SU-DHL-6 (cell line): ENCODE results near the gene MRPS5.

Experiments
- H2AFZ ChIP-seq: fragments of 200-600 bp; sonication (generic); 2 replicates; pipeline ENCODE4 v1.6.1; 2014; ENCODE audit warnings: low read depth, mild to moderate bottlenecking, moderate library complexity, mixed read lengths, antibody characterized with exemption, low read length; ENCODE audit not compliant: severe bottlenecking
- H3F3A ChIP-seq: fragments of 200-600 bp; shearing (Covaris generic); 2 replicates; pipeline ENCODE4 v1.6.0; 2016; ENCODE audit warnings: antibody characterized with exemption, mild to moderate bottlenecking; ENCODE audit not compliant: insufficient read depth
- H3K27ac ChIP-seq: fragments of 200-600 bp; sonication (generic); 2 replicates; pipeline ENCODE4 v1.5.1; 2016; ENCODE audit warnings: low read depth, mild to moderate bottlenecking, low read length, moderate library complexity, mixed read lengths
- H3K27me3 ChIP-seq: fragments of 200-600 bp; sonication (generic), shearing (Covaris generic); 2 replicates; pipeline ENCODE4 v1.6.0; 2014; ENCODE audit warnings: mild to moderate bottlenecking, low read length
- H3K36me3 ChIP-seq: fragments of 200-600 bp; sonication (generic); 2 replicates; pipeline ENCODE4 v1.6.1; 2014; ENCODE audit warnings: mild to moderate bottlenecking, low read length, mixed read lengths
- H3K4me2 ChIP-seq: fragments of 300-600, 200-600 bp; shearing (Covaris generic), sonication (generic); 2 replicates; pipeline ENCODE4 v1.6.0; 2014; ENCODE audit warnings: low read length, low read depth, mild to moderate bottlenecking; ENCODE audit not compliant: poor library complexity, severe bottlenecking
- H3K4me3 ChIP-seq: fragments of 200-600 bp; sonication (generic); 2 replicates; pipeline ENCODE4 v1.5.1; 2014; ENCODE audit warnings: antibody characterized with exemption, low read length, mild to moderate bottlenecking, mixed read lengths; ENCODE audit not compliant: insufficient read depth, poor library complexity, severe bottlenecking
- H3K79me2 ChIP-seq: fragments of 200-600 bp; sonication (generic); 2 replicates; pipeline ENCODE4 v1.6.1; 2014; ENCODE audit warnings: mild to moderate bottlenecking, low read length, moderate library complexity; ENCODE audit not compliant: insufficient read depth
- H3K9ac ChIP-seq: fragments of 200-600 bp; sonication (generic); 2 replicates; pipeline ENCODE4 v1.7.0; 2014; ENCODE audit warnings: mild to moderate bottlenecking, low read length
- H3K9me2 ChIP-seq: fragments of 200-600 bp; sonication (generic); replicated peaks from 2 replicates; pipeline ENCODE4 v1.6.1; 2014; ENCODE audit warnings: low read length; ENCODE audit not compliant: insufficient read depth
- H3K9me3 ChIP-seq: fragments of 200-600 bp; sonication (generic); 2 replicates; pipeline ENCODE4 v1.6.1; 2014; ENCODE audit warnings: low read length, mixed read lengths; ENCODE audit not compliant: insufficient read depth
- H4K20me1 ChIP-seq: fragments of 200-600 bp; sonication (generic); 2 replicates; pipeline ENCODE4 v1.6.1; 2014; ENCODE audit warnings: low read depth, mild to moderate bottlenecking, antibody characterized with exemption, low read length, moderate library complexity, mixed read lengths
- CTCF ChIP-seq: fragments of 200-600 bp; sonication (generic); IDR thresholded peaks from one replicate; pipeline ENCODE4 v1.5.1; 2017; ENCODE audit warnings: antibody characterized with exemption, mild to moderate bottlenecking, low read length, moderate library complexity; ENCODE audit not compliant: insufficient read depth, poor library complexity, severe bottlenecking
- EZH2phosphoT487 ChIP-seq: fragments of 200-600 bp; sonication (generic), shearing (Covaris generic); conservative IDR thresholded peaks from 2 replicates; pipeline ENCODE4 v1.6.1; 2018; ENCODE audit warnings: mild to moderate bottlenecking, antibody characterized with exemption, low read length, moderate library complexity, mixed read lengths

Gene MRPS5

DNA sequence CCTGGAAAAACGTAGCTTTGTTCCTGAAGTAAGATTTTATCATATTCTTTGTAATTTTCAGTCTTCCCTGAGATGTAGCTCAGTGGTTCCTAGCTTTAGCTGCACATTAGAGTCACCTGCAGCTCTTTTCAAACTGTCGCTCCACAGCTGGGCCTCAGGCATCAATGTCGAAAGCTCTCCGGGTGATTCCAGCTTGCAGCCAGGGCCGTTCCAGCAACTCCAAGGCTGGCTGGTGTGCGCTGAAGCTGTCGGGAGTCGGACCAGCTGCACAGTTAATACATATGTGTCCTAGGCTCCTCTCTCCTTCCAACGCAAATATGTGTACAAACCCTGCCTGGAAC, 43.4 kb upstream of the MRPS5 start:
- TF ChIP-seq CTCF (no peak), EZH2phosphoT487 (no peak)

DNA sequence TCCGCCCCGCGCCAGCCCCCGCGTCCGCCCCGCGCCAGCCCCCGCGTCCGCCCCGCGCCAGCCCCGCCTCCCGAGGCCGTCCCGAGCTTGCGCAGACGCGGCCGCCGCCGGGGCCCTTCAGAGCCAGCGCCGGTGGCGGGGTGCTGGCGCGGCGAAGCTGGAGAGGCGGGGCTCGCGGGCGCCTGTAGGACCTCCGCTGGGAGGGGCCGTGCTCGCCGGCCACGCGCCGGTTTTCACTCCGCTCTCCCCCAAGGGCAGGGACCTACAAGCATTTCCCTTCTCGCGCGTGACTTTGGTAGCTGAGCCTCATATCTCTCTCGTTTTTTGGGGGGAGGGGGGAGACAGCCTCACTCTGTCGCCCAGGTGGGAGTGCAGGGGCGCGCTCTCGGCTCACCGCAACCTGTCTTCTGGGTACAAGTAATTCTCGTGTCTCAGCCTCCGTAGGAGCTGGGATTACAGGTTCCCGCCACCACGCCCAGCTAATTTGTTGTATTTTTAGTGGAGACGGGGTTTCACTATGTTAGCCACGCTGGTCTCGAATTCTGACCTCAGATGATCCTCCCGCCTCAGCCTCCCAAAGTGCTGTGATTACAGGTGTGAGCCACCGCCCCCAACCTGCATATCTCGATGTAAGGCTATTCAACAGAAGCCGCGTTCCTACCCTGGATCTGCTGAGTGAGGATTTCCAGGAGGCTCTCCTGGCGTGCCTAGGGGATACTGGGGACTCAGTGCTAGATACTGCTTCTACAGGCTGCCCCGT, 38.3 kb upstream of the MRPS5 start, which contains the start of gene ZNF514:
TSS of gene ZNF514 (minus strand) at position 159 of the 760 bp plus-strand sequence. CDS start 6,595 bp downstream, outside the sequence.
- Histone ChIP-seq H3K9me3 (no peaks in the 10 kb centered on the region), H3K79me2 (0 out of 2 replicates have a peak, but pooled peaks cover 5% of the 10 kb centered on the region), H2AFZ (peak within 1 kb of the TSS; percentile 99), H3F3A (peaks cover 8% of the 10 kb centered on the region; the same call in 1 of the 2 replicates), H3K9me2 (no peaks in the 10 kb centered on the region), H3K27me3 (no peaks in the 10 kb centered on the region), H3K4me3 (peak within 1 kb of the TSS; percentile 48), H4K20me1 (no peaks in the 10 kb centered on the region), H3K9ac (peak within 1 kb of the TSS; percentile 54), H3K4me2 (peak within 1 kb of the TSS; percentile 68), H3K27ac (no peak within 1 kb of the TSS), H3K36me3 (no peaks in the 10 kb centered on the region)
- TF ChIP-seq CTCF (no peak), EZH2phosphoT487 (no peak)

More for the DNA sequence above, 43.4 kb upstream of the MRPS5 start:
- Histone ChIP-seq H3K9me3 (no peaks in the 10 kb centered on the region), H3K79me2 (peaks cover 19% of the 10 kb centered on the region), H3F3A (peaks cover 8% of the 10 kb centered on the region; the same call in 1 of the 2 replicates), H3K4me3 (peak overlapping the region; percentile 69), H2AFZ (peak overlapping the region; percentile 79), H3K27ac (peak overlapping the region; percentile 8; the same call in 1 of the 2 replicates), H4K20me1 (no peaks in the 10 kb centered on the region), H3K27me3 (no peaks in the 10 kb centered on the region), H3K36me3 (no peaks in the 10 kb centered on the region), H3K9ac (peak overlapping the region; percentile 72), H3K9me2 (no peaks in the 10 kb centered on the region), H3K4me2 (peak overlapping the region; percentile 92)

GRCh38 chr2:95158891-95159619, 37.4 kb upstream of the MRPS5 start:
- no peak overlapping the region for H3K27ac ChIP-seq

More at GRCh38 chr2:95158891-95159619, 37.4 kb upstream of the MRPS5 start:
- peaks cover 6% of the 10 kb centered on the region; the same call in 1 of the 2 replicates for H3F3A ChIP-seq
- no peak for TF ChIP-seq CTCF
- TF ChIP-seq EZH2phosphoT487 = no peak
- no peaks in the 10 kb centered on the region for H3K9me3 ChIP-seq
- H3K9ac ChIP-seq = peak overlapping the region; percentile 51; the same call in 1 of the 2 replicates
- H3K4me3 ChIP-seq = peak overlapping the region; percentile 48
- no peaks in the 10 kb centered on the region for H3K27me3 ChIP-seq
- no peaks in the 10 kb centered on the region for H4K20me1 ChIP-seq
- H2AFZ ChIP-seq = peak overlapping the region; percentile 38
- H3K79me2 ChIP-seq = no peaks in the 10 kb centered on the region
- no peaks in the 10 kb centered on the region for H3K36me3 ChIP-seq
- no peaks in the 10 kb centered on the region for H3K9me2 ChIP-seq
- H3K4me2 ChIP-seq = peak overlapping the region; percentile 56
